SU-DHL-6 (cell line): ENCODE data around the gene ARHGEF19.

ENCODE experiments used
- CTCF ChIP-seq: fragments of 200-600 bp; sonication (generic); IDR thresholded peaks from one replicate; pipeline ENCODE4 v1.5.1; 2017; ENCODE audit warnings: antibody characterized with exemption, mild to moderate bottlenecking, low read length, moderate library complexity; ENCODE audit not compliant: insufficient read depth, poor library complexity, severe bottlenecking
- EZH2phosphoT487 ChIP-seq: fragments of 200-600 bp; sonication (generic), shearing (Covaris generic); conservative IDR thresholded peaks from 2 replicates; pipeline ENCODE4 v1.6.1; 2018; ENCODE audit warnings: mild to moderate bottlenecking, antibody characterized with exemption, low read length, moderate library complexity, mixed read lengths

GRCh38 chr1:16262067-16262466, 49.6 kb upstream of the ARHGEF19 start:
- TF ChIP-seq CTCF (no peak), EZH2phosphoT487 (no peak)
